ENCODE results near the gene PCDH9.

- TF ChIP-seq POLR2AphosphoS5 (IDR thresholded peaks at IDR 0.05; ENCODE audit: borderline replicate concordance, low read depth, low read length) = no peak
- no peak for TF ChIP-seq EZH2 (IDR thresholded peaks at IDR 0.05)
Measured at GRCh38 chr13:67083519-67083918, 146.6 kb downstream of the PCDH9 start.
